Esophagus squamous epithelium (tissue), 5 donors: ENCODE data around the gene OLAH. TPM values are rescaled to one million over a fixed set of nuclear protein-coding genes. Genes with fewer than 3 reads are reported as not detected.

ENCODE experiments used
- DNase-seq: peaks from one replicate; lab custom pipeline; 2025; lab: John Stamatoyannopoulos, UW
- H3K27ac ChIP-seq, 4 donors: fragments of 200-600 bp; sonication (generic); one replicate each; pipeline ENCODE4 v1.5.1; 2016 to 2019; ENCODE audit warnings: mild to moderate bottlenecking in 1 of 4
- H3K27me3 ChIP-seq, 4 donors: fragments of 200-600 bp; sonication (generic); 1 replicate in 3 of 4; 2 replicates in 1 of 4; pipeline versions ENCODE4 v1.5.1 to v1.6.0; 2017 to 2021; ENCODE audit warnings: antibody characterized with exemption in 1 of 4
- H3K36me3 ChIP-seq, 3 donors: fragments of 200-600 bp; sonication (generic); one replicate each; pipeline ENCODE4 v1.5.1; 2016 to 2019
- H3K4me1 ChIP-seq, 3 donors: fragments of 200-600 bp; sonication (generic); one replicate each; pipeline ENCODE4 v1.5.1; 2017 to 2019
- H3K4me3 ChIP-seq, 4 donors: fragments of 200-600 bp; sonication (generic); 1 replicate in 3 of 4; 2 replicates in 1 of 4; pipeline ENCODE4 v1.5.1; 2016 to 2019; ENCODE audit warnings: mild to moderate bottlenecking in 2 of 4, moderate library complexity in 1 of 4
- H3K9me3 ChIP-seq, 3 donors: fragments of 200-600 bp; sonication (generic); one replicate each; pipeline ENCODE4 v1.5.1; 2016 to 2019
- CTCF ChIP-seq, 6 experiments: fragments of 450-650 bp in 4 of 6; fragments of 200-600 bp in 2 of 6; sonication (generic) in 2 of 6; IDR thresholded peaks; one replicate each; pipeline ENCODE4 v1.5.1; 2016 to 2019; ENCODE audit warnings: antibody characterized with exemption in 6 of 6, mild to moderate bottlenecking in 4 of 6, moderate library complexity in 4 of 6
- POLR2A ChIP-seq, 4 donors: fragments of 450-650 bp; IDR thresholded peaks; one replicate each; pipeline ENCODE4 v1.6.1; 2017; ENCODE audit warnings: antibody characterized with exemption in 4 of 4, mild to moderate bottlenecking in 4 of 4, moderate library complexity in 3 of 4
- WGBS, 2 donors: methylation state at CpG; one replicate each; pipeline ENCODE4 v1.1.5; 2018; 5-methylcytosine and 5-hydroxymethylcytosine counted together
- intact Hi-C: fragments of 100-400 bp; cut with DNase I; formaldehyde crosslinking; loops from one replicate; pipeline ENCODE4 v1.15.0; 2022
- total RNA-seq, 4 donors: library from RNA; depleted of rRNA; stranded (reverse); fragments of >200 nt; gene quantifications; one replicate each; pipeline ENCODE4 v1.1.0, GENCODE V29; 2016
- donor health status: DM: yes; HTN: yes; CAD: no.

The OLAH gene
- total RNA-seq, 4 donors from 2014 or later, result 0.57 to 9.4 (median 5.1) TPM

- no peak for DNase-seq
- 93 to 94% methylated on average over 13 of the region's 13 CpGs for WGBS, 2 donors
- no peaks in the 10 kb centered on the region for H3K9me3 ChIP-seq
- no peaks in the 10 kb centered on the region for H3K27me3 ChIP-seq
- H3K27ac ChIP-seq, result no peak overlapping the region
- peaks cover 4 to 87% (median 7%) of the 10 kb centered on the region in 3 donors for H3K36me3 ChIP-seq
- H3K4me1 ChIP-seq, result no peaks in the 10 kb centered on the region
- TF ChIP-seq CTCF (IDR thresholded peaks at IDR 0.05), result no peak
- TF ChIP-seq POLR2A (IDR thresholded peaks at IDR 0.05), result no peak
- H3K4me3 ChIP-seq, result no peak overlapping the region
- intact Hi-C loops, result no loop called here
These were observed 68.9 kb downstream of the OLAH start for GRCh38 chr10:15112657-15113056.

- no peak overlapping the region for H3K27ac ChIP-seq
- intact Hi-C loops, result no loop called here
- WGBS, 2 donors, result 88 to 95% methylated on average over 4 of the region's 4 CpGs
- DNase-seq, result no peak
- no peaks in the 10 kb centered on the region for H3K27me3 ChIP-seq
- no peaks in the 10 kb centered on the region for H3K4me1 ChIP-seq
- peaks cover 4 to 87% (median 7%) of the 10 kb centered on the region in 3 donors for H3K36me3 ChIP-seq
- no peaks in the 10 kb centered on the region for H3K9me3 ChIP-seq
- TF ChIP-seq POLR2A (IDR thresholded peaks at IDR 0.05) (no peak), CTCF (IDR thresholded peaks at IDR 0.05) (no peak)
- no peak overlapping the region for H3K4me3 ChIP-seq
These were observed 70.0 kb downstream of the OLAH start for GRCh38 chr10:15113766-15114165.

GRCh38 chr10:15116225-15116624, 72.5 kb downstream of the OLAH start:
- intact Hi-C loops, result no loop called here
- TF ChIP-seq CTCF (IDR thresholded peaks at IDR 0.05) (no peak), POLR2A (IDR thresholded peaks at IDR 0.05) (no peak)
- WGBS, 2 donors, result 93% methylated on average over 5 of the region's 5 CpGs
- no peaks in the 10 kb centered on the region for H3K9me3 ChIP-seq
- no peaks in the 10 kb centered on the region for H3K27me3 ChIP-seq
- no peak overlapping the region for H3K4me3 ChIP-seq
- no peak overlapping the region for H3K27ac ChIP-seq
- H3K36me3 ChIP-seq, result peaks cover 4 to 83% (median 7%) of the 10 kb centered on the region in 3 donors
- no peak for DNase-seq
- H3K4me1 ChIP-seq, result no peaks in the 10 kb centered on the region

GRCh38 chr10:15118615-15119014, 74.9 kb downstream of the OLAH start:
- Histone ChIP-seq H3K27ac (no peak overlapping the region), H3K4me1 (peaks cover 0 to 3% (median 0%) of the 10 kb centered on the region in 3 donors), H3K9me3 (no peaks in the 10 kb centered on the region), H3K36me3 (peaks cover 0 to 62% (median 7%) of the 10 kb centered on the region in 3 donors), H3K4me3 (no peak overlapping the region), H3K27me3 (no peaks in the 10 kb centered on the region)
- TF ChIP-seq CTCF (IDR thresholded peaks at IDR 0.05) (no peak), POLR2A (IDR thresholded peaks at IDR 0.05) (no peak)
- 64 to 76% methylated on average over 1 of the region's 1 CpG for WGBS, 2 donors
- DNase-seq, result no peak
- intact Hi-C loops, result no loop called here

- 74 to 81% methylated on average over 5 of the region's 5 CpGs for WGBS, 2 donors
- H3K27me3 ChIP-seq, result no peaks in the 10 kb centered on the region
- H3K36me3 ChIP-seq, result peaks cover 0 to 64% (median 7%) of the 10 kb centered on the region in 3 donors
- TF ChIP-seq CTCF (IDR thresholded peaks at IDR 0.05) (no peak), POLR2A (IDR thresholded peaks at IDR 0.05) (no peak)
- H3K9me3 ChIP-seq, result no peaks in the 10 kb centered on the region
- H3K4me3 ChIP-seq, result no peak overlapping the region
- intact Hi-C loops, result no loop called here
- no peak overlapping the region for H3K27ac ChIP-seq
- H3K4me1 ChIP-seq, result peaks cover 0 to 9% (median 0%) of the 10 kb centered on the region in 3 donors
- DNase-seq, result no peak
These were observed 76.8 kb downstream of the OLAH start for GRCh38 chr10:15120523-15120922.
